Measurements from ENCODE around the gene ACSL3.

DNA sequence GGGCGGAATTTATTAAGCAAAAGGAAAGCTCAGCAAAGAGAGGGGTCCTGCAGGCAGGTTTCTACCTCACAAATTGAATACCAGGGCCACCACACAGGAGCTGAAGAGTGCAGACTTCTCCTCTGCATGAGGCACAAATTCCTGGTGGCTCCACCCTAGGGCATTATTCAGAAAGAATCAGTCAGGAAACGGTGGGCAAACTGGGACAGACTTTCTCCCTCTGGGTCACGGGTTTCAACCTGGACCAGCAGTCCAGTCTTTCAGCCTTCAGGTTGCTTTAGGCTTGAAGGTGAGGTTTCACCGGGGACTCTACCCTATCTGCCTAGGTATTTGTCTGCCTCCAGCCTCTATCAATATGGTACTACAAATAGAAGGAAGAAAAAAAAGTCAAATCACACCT is 41.8 kb downstream of the ACSL3 start:
- TF ChIP-seq, protein P1, sequence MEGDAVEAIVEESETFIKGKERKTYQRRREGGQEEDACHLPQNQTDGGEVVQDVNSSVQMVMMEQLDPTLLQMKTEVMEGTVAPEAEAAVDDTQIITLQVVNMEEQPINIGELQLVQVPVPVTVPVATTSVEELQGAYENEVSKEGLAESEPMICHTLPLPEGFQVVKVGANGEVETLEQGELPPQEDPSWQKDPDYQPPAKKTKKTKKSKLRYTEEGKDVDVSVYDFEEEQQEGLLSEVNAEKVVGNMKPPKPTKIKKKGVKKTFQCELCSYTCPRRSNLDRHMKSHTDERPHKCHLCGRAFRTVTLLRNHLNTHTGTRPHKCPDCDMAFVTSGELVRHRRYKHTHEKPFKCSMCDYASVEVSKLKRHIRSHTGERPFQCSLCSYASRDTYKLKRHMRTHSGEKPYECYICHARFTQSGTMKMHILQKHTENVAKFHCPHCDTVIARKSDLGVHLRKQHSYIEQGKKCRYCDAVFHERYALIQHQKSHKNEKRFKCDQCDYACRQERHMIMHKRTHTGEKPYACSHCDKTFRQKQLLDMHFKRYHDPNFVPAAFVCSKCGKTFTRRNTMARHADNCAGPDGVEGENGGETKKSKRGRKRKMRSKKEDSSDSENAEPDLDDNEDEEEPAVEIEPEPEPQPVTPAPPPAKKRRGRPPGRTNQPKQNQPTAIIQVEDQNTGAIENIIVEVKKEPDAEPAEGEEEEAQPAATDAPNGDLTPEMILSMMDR (IDR thresholded peaks at IDR 0.05), result no peak
- no peak for TF ChIP-seq POLR2A (IDR thresholded peaks at IDR 0.05)
- TF ChIP-seq EP300 (IDR thresholded peaks at IDR 0.05), result no peak
